Gastroesophageal sphincter (tissue), 4 donors: Measurements from ENCODE around the gene NOD1. TPM values are rescaled to one million over a fixed set of nuclear protein-coding genes. Genes with fewer than 3 reads are reported as not detected.
A peak's percentile ranks its signal among the peaks of the same experiment; 100 is the strongest.
"Not testable (repeated sequence)": the region's sequence is repeated elsewhere in the genome, so short reads cannot be mapped to it uniquely, and the experiment has no call there.

Experiments used
- ATAC-seq: fragments of 150-250 bp; one replicate; pipeline ENCODE4 v1.9.1; 2016; ENCODE audit warnings: mild to moderate bottlenecking, moderate library complexity
- H3K27ac ChIP-seq, 4 donors: fragments of 200-600 bp; sonication (generic) in 3 of 4; 1 replicate in 3 of 4; 2 replicates in 1 of 4; pipeline ENCODE4 v1.5.1; 2016 to 2019
- H3K27me3 ChIP-seq: fragments of 200-600 bp; sonication (generic); one replicate; pipeline ENCODE4 v1.5.1; 2019
- H3K36me3 ChIP-seq, 2 donors: fragments of 200-600 bp; sonication (generic); one replicate each; pipeline ENCODE4 v1.5.1; 2019; ENCODE audit warnings: control low read depth in 1 of 2
- H3K4me1 ChIP-seq, 3 donors: fragments of 200-600 bp; sonication (generic); 1 replicate in 2 of 3; 2 replicates in 1 of 3; pipeline ENCODE4 v1.5.1; 2016 to 2019; ENCODE audit warnings: control low read depth in 2 of 3
- H3K4me3 ChIP-seq, 2 donors: fragments of 200-600 bp; sonication (generic); one replicate each; pipeline ENCODE4 v1.5.1; 2019; ENCODE audit warnings: mild to moderate bottlenecking in 1 of 2, moderate library complexity in 1 of 2
- H3K9me3 ChIP-seq, 3 donors: fragments of 200-600 bp; sonication (generic); one replicate each; pipeline ENCODE4 v1.5.1; 2017 to 2019; ENCODE audit warnings: control low read depth in 2 of 3
- EP300 ChIP-seq: sonication (generic); formaldehyde crosslinking; IDR thresholded peaks from one replicate; pipeline ENCODE4 v1.6.1; 2017; ENCODE audit warnings: antibody characterized with exemption, mild to moderate bottlenecking
- POLR2A ChIP-seq, 2 donors: fragments of 450-650 bp; IDR thresholded peaks; one replicate each; pipeline ENCODE4 v1.6.1; 2017; ENCODE audit warnings: antibody characterized with exemption in 2 of 2, mild to moderate bottlenecking in 2 of 2, moderate library complexity in 1 of 2
- POLR2AphosphoS5 ChIP-seq: sonication (generic); formaldehyde crosslinking; IDR thresholded peaks from one replicate; pipeline ENCODE4 v1.6.1; 2017; ENCODE audit warnings: antibody characterized with exemption
- WGBS, 2 donors: methylation state at CpG; one replicate each; pipeline ENCODE4 v1.1.5; 2018; ENCODE audit warnings: low coverage in 1 of 2; 5-methylcytosine and 5-hydroxymethylcytosine counted together
- total RNA-seq, 4 donors: library from RNA; depleted of rRNA; stranded (reverse); fragments of >200 nt; gene quantifications; one replicate each; pipeline ENCODE4 v1.1.0, GENCODE V29; 2016
- TF ChIP-seq, protein P1 (sequence below), 4 experiments: fragments of 200-600 bp in 2 of 4; fragments of 450-650 bp in 2 of 4; sonication (generic) in 1 of 4; IDR thresholded peaks; one replicate each; pipeline ENCODE4 v1.5.1; 2017 to 2019; ENCODE audit warnings: antibody characterized with exemption in 4 of 4, mild to moderate bottlenecking in 2 of 4, moderate library complexity in 2 of 4

NOD1 gene
- total RNA-seq, 4 donors from 2014 or later: 10.3 to 28.1 (median 16.9) TPM

DNA sequence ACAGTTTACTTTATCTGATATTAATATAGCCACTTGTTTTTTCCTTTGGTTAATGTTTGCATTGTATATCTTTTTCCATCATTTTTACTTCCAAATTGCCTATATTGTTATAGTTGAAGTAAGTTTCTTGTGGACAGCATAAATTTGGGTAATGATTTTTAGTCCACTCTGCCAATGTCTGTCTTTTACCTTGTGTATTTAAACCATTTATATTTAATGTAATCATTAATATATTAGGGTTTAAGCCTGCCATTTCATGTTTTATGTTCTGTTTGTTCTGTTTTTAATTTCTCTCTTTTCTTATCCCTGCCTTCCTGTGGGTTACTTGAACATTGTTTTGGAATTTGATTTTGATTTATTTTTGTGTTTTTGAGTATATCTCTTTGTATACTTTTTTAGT, 12.8 kb upstream of the NOD1 start:
- Histone ChIP-seq H3K9me3 (peaks cover 0 to 2% (median 0%) of the 10 kb centered on the region in 3 donors), H3K27me3 (no peaks in the 10 kb centered on the region), H3K4me1 (no peaks in the 10 kb centered on the region), H3K27ac (no peak overlapping the region), H3K4me3 (no peak overlapping the region), H3K36me3 (peaks cover 0 to 9% of the 10 kb centered on the region in 2 donors)
- no peak for ATAC-seq
- no peak for TF ChIP-seq EP300
- TF ChIP-seq, protein P1, sequence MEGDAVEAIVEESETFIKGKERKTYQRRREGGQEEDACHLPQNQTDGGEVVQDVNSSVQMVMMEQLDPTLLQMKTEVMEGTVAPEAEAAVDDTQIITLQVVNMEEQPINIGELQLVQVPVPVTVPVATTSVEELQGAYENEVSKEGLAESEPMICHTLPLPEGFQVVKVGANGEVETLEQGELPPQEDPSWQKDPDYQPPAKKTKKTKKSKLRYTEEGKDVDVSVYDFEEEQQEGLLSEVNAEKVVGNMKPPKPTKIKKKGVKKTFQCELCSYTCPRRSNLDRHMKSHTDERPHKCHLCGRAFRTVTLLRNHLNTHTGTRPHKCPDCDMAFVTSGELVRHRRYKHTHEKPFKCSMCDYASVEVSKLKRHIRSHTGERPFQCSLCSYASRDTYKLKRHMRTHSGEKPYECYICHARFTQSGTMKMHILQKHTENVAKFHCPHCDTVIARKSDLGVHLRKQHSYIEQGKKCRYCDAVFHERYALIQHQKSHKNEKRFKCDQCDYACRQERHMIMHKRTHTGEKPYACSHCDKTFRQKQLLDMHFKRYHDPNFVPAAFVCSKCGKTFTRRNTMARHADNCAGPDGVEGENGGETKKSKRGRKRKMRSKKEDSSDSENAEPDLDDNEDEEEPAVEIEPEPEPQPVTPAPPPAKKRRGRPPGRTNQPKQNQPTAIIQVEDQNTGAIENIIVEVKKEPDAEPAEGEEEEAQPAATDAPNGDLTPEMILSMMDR (IDR thresholded peaks at IDR 0.05): no peak
- TF ChIP-seq POLR2AphosphoS5: no peak
- TF ChIP-seq POLR2A (IDR thresholded peaks at IDR 0.05): no peak

DNA sequence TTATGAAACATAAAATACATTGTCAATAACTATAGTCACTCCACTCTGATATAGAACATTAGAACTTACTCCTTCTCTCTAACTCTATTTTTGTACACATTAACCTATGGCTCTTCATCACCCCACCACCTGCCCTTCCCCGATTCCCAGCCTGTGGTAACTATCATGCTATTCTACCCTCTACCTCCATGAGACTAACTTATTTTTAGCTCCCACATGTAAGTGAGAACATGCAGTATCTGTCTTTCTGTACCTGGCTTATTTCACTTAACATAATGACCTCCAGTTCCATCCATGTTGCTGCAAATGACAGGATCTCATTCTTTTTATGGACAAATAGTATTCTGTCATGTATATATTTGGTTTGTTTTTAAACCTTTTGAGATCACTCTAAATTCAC, 8.8 kb upstream of the NOD1 start:
- Histone ChIP-seq H3K9me3 (peaks cover 0 to 2% (median 0%) of the 10 kb centered on the region in 3 donors), H3K27me3 (no peaks in the 10 kb centered on the region), H3K4me1 (no peaks in the 10 kb centered on the region), H3K36me3 (no peaks in the 10 kb centered on the region), H3K4me3 (no peak overlapping the region), H3K27ac (no peak overlapping the region)
- no peak for ATAC-seq
- no peak for TF ChIP-seq POLR2AphosphoS5
- TF ChIP-seq EP300: no peak
- no peak for TF ChIP-seq POLR2A (IDR thresholded peaks at IDR 0.05)
- WGBS, 2 donors: 86% methylated on average over 1 of the region's 1 CpG

DNA sequence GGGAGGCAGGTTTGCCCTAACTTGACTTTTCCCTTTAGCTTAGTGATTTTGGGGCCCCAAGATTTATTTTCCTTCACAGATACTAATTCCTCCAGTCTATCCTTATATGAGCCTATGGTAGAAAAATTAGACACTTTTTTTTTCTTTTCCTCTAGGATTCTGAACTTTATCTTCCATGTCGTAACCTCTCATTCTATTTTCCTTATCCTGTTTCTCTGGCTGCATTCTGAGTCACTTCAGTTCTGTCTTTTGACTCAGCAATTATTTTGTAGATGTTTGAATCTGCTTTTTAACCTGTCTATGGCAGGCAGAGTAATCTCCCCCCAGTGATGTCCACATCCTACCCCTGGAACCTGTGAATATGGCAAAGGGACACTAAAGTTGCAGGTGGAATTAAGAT, 7.1 kb upstream of the NOD1 start:
- H3K4me1 ChIP-seq: no peaks in the 10 kb centered on the region
- WGBS, 2 donors: 100% methylated on average over 1 of the region's 1 CpG; no CpG with 5 or more reads in 1 of the 2 donors

DNA sequence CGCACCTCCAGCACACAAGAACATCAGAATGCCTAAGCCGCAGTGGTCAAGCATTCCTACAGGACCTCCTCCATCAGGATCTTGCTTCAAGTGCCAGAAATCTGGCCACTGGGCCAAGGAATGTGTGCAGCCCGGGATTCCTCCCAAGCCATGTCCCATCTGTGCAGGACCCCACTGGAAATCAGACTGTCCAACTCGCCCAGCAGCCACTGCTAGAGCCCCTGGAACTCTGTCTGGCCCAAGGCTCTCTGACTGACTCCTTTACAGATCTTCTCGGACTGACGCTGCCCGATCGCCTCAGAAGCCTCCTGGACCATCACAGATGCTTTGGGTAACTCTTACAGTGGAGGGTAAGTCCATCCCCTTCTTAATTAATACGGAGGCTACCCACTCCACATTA, 2.8 kb upstream of the NOD1 start:
- not testable (repeated sequence) for H3K4me3 ChIP-seq, H3K9me3 ChIP-seq, H3K36me3 ChIP-seq, H3K27ac ChIP-seq, ATAC-seq, H3K27me3 ChIP-seq
- peaks cover 0 to 26% (median 17%) of the 10 kb centered on the region in 3 donors for H3K4me1 ChIP-seq
- 88 to 89% methylated on average over 6 of the region's 9 CpGs for WGBS, 2 donors

More for the DNA sequence above, 7.1 kb upstream of the NOD1 start:
- H3K9me3 ChIP-seq: no peaks in the 10 kb centered on the region
- H3K27me3 ChIP-seq: no peaks in the 10 kb centered on the region
- H3K27ac ChIP-seq: no peak overlapping the region
- TF ChIP-seq EP300 (no peak), POLR2AphosphoS5 (no peak), POLR2A (IDR thresholded peaks at IDR 0.05) (no peak)
- TF ChIP-seq, protein P1 (IDR thresholded peaks at IDR 0.05): no peak
- no peak for ATAC-seq
- no peak overlapping the region for H3K4me3 ChIP-seq
- no peaks in the 10 kb centered on the region for H3K36me3 ChIP-seq

DNA sequence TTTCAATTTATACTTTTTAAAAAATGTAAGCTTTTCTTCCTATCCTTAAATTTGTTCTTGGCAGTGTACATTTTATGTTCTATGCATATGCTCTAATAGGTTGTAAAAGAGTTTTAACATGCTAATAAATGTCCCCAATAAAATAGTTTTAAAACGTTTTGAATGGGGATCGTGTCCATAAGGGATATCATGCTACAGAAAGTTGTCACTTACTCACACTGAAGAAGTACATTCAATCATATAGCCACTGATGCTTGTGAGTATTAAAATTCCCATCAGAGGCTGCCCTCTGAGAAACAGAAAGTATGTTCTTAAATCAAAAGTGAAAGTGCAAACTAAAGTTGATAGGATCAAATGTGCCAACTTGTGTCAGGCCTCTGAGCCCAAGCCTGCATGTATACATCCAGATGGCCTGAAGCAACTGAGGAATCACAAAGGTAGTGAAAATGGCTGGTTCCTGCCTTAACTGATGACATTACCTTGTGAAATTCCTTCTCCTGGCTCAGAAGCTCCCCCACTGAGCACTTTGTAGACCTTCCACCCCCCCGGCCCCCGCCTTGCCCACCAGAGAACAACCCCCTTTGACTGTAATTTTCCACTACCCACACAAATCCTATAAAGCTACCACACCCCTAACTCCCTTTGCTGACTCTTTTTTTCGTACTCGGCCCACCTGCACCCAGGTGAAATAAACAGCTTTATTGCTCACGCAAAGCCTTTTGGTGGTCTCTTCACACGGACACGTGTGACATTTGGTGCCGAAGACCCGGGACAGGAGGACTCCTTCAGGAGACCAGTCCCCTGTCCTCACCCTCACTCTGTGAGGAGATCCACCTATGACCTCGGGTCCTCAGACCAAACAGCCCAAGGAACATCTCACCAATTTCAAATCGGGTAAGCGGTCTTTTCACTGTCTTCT, 877 bp upstream of the NOD1 start:
- Histone ChIP-seq H3K36me3 (no peaks in the 10 kb centered on the region), H3K27ac (peak overlapping the region; percentile 83 to 93 (median 92)), H3K4me3 (peak overlapping the region; percentile 75 to 80), H3K4me1 (peaks cover 0 to 46% (median 17%) of the 10 kb centered on the region in 3 donors), H3K9me3 (no peaks in the 10 kb centered on the region), H3K27me3 (no peaks in the 10 kb centered on the region)
- no peak for ATAC-seq
- WGBS, 2 donors: 79% methylated on average over 9 of the region's 14 CpGs
- no peak for TF ChIP-seq POLR2A (IDR thresholded peaks at IDR 0.05)
- TF ChIP-seq POLR2AphosphoS5: no peak
- TF ChIP-seq EP300: no peak
- TF ChIP-seq, protein P1 (IDR thresholded peaks at IDR 0.05): no peak
